ENCODE results near the gene CLCN7. TPM values are rescaled to one million over a fixed set of nuclear protein-coding genes. Genes with fewer than 3 reads are reported as not detected.

The CLCN7 gene
- total RNA-seq, 1 donor from 2014 or later, result 80.8 TPM

- no peak for DNase-seq (ENCODE audit: low spot score)
These were observed 67.1 kb downstream of the CLCN7 start for GRCh38 chr16:1407753-1408152.

- no peak for DNase-seq (ENCODE audit: low spot score)
These were observed 71.1 kb downstream of the CLCN7 start for GRCh38 chr16:1403733-1404132.

GRCh38 chr16:1403036-1403435 lies 71.8 kb downstream of the CLCN7 start:
- DNase-seq (ENCODE audit: low spot score), result no peak

GRCh38 chr16:1401758-1402154 lies 73.1 kb downstream of the CLCN7 start:
- no peak for DNase-seq (ENCODE audit: low spot score)

GRCh38 chr16:1401061-1401757 lies 73.6 kb downstream of the CLCN7 start:
- no peak for DNase-seq (ENCODE audit: low spot score)

- DNase-seq (ENCODE audit: low spot score), result no peak
These were observed 75.8 kb downstream of the CLCN7 start for GRCh38 chr16:1398826-1399581.

GRCh38 chr16:1398351-1398750 lies 76.5 kb downstream of the CLCN7 start:
- no peak for DNase-seq (ENCODE audit: low spot score)

- no peak for DNase-seq (ENCODE audit: low spot score)
These were observed 77.0 kb downstream of the CLCN7 start for GRCh38 chr16:1397779-1398178.

- DNase-seq (ENCODE audit: low spot score), result no peak
These were observed 79.3 kb downstream of the CLCN7 start for GRCh38 chr16:1395444-1396031.

Other genes starting within 250 kb of the CLCN7 start
- gene TPSG1, start 249.8 kb downstream of the CLCN7 start, total RNA-seq, result not detected
- 22.1 TPM for gene TPSB2, start 244.8 kb downstream of the CLCN7 start, total RNA-seq
- 10.7 TPM for gene TPSAB1, start 234.3 kb downstream of the CLCN7 start, total RNA-seq
- gene TPSD1, start 219.0 kb downstream of the CLCN7 start, total RNA-seq, result not detected
- gene UBE2I, start 165.4 kb downstream of the CLCN7 start, total RNA-seq, result 91.9 TPM
- gene BAIAP3, start 141.4 kb downstream of the CLCN7 start, total RNA-seq, result 1.3 TPM
- gene TSR3, start 123.2 kb downstream of the CLCN7 start, total RNA-seq, result 58.2 TPM
- 72.1 TPM for gene GNPTG, start 123.1 kb downstream of the CLCN7 start, total RNA-seq
- gene UNKL, start 60.3 kb downstream of the CLCN7 start, total RNA-seq, result 14.5 TPM
- gene UQCC4, start 54.3 kb downstream of the CLCN7 start, total RNA-seq, result 13.0 TPM
- 0.35 TPM for gene PERCC1, start 44.0 kb downstream of the CLCN7 start, total RNA-seq
- gene CCDC154, start 30.5 kb downstream of the CLCN7 start, total RNA-seq, result 0.45 TPM
- 0.35 TPM for gene PTX4, start 13.9 kb upstream of the CLCN7 start, total RNA-seq
- 25.7 TPM for gene TELO2, start 18.3 kb upstream of the CLCN7 start, total RNA-seq
- 37.2 TPM for gene TMEM204, start 58.6 kb upstream of the CLCN7 start, total RNA-seq
- gene IFT140, start 137.0 kb upstream of the CLCN7 start, total RNA-seq, result 12.7 TPM
- gene CRAMP1, start 137.3 kb upstream of the CLCN7 start, total RNA-seq, result 15.4 TPM
- gene JPT2, start 203.3 kb upstream of the CLCN7 start, total RNA-seq, result 39.0 TPM
- gene MAPK8IP3, start 231.2 kb upstream of the CLCN7 start, total RNA-seq, result 55.6 TPM